NCI-H1694 treated with DMSO at 0.1 percent for 48 hours (cell line): ENCODE results near the gene ATXN10.
"Not testable (repeated sequence)": the region's sequence is repeated elsewhere in the genome, so short reads cannot be mapped to it uniquely, and the experiment has no call there.

Source experiments
- DNase-seq: peaks from one replicate; lab custom pipeline; 2025; lab: John Stamatoyannopoulos, UW

ATXN10 gene

DNA sequence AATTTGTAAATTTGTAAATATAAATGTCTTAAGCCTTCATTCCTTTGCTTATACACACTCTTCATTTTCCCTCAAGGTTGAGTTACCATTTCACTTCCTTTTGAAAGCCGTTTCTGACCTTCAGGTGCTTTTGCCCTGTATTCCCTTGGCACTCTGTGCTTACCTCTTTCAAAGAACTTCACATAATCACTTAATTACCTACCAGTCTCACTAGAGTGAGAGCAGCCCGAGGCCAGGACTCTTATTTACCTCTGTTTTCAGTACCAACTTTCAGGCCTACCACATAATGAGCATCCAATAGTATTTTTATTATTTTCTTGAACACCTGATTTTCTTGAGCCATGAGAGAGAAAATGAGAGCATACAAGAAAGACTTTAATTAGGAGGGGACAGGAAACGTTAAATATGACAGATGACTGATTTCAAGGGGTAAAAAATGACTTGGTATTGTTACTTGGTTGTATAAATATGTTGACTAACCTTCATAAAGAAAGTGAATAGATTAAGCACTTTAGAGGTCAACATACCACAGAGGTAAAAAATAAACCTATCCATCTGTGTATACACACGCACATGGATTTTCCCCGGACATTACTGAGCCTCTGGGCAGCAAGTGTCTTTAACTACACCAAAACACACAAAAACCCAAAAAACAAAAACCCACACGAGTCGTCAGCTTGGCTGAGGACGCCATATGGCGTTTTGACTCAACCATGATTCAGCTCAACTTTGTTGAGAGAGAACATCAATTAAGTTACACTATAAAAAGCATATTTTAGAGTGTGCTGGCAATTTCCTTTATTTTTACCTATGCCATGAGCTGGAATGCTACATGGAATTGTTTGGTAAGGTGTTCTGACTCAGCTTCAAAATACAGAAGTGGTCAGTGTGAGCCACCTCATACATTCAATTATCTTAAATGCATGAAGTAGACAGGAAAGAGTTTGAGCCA, 7.6 kb downstream of the ATXN10 start:
- DNase-seq = peak; percentile 18

DNA sequence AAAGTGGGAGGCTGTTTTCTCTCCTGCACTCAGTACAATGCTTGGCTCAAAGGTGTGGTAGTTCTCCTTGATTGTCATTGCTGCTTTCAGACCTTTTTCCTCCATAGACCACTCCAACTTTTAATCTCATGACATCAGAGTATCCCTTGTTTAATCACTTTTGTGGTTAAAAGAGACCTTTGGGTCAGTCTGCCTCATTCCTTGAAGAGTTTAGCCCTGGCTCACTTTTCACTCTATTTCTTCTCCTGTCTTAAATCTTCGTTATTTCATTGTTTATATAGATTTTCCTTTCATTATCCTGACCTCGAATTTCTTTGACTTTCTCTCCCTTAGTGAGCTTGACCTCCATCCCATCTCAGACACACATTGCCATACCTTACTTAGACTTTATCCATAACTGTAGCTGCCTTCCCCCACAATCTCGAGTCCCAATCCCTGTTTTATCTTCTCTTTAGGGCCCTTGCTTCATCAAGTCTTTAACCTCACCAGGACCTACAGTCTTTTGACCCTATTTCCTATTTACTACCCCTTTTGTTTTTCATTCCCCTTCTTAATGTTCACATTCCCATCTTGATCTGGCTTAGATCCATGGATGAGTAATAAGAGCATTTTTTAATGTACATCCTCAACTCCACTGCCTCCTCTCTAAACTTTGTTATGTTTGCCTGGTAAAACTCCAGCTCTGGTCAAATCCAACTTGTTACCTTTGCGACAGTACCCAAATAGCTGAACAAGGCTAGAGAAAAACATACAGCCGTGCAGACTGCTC, 9.5 kb downstream of the ATXN10 start:
- DNase-seq = no peak

DNA sequence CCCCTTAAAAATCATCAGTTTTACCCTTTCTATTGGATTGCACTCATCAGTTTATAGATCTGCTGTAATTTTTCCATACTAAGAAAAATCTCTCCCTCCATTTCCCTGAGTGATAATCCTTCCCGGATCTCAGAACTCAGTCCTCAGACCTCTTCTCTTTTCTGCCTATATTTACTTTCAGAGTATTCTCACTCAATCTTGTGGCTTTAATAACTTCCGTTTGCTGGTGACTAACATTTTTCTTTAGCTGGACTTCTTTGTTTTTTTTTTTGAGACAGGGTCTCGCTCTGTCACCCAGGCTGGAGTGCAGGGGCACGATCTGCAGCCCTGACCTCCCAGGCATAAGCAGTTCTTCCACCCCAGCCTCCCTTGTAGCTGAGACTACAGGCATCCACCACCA, 10.4 kb downstream of the ATXN10 start:
- no peak for DNase-seq

DNA sequence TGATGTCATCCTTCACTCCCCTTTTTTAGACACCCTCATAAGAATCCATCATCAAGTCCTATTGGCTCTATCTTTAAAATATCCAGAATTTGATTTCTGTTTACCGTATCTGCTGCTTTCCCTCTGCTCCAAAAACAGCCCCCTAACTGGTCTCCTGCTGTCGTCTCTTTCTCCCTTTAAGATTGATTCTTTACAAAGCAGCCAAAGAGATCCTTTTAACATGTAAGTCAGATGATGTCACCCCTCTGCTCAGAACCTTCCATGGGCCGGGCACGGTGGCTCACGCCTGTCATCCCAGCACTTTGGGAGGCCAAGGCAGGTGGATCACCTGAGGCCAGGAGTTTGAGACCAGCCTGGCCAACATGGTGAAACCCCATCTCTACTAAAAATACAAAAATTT, 11.1 kb downstream of the ATXN10 start:
- not testable (repeated sequence) for DNase-seq

DNA sequence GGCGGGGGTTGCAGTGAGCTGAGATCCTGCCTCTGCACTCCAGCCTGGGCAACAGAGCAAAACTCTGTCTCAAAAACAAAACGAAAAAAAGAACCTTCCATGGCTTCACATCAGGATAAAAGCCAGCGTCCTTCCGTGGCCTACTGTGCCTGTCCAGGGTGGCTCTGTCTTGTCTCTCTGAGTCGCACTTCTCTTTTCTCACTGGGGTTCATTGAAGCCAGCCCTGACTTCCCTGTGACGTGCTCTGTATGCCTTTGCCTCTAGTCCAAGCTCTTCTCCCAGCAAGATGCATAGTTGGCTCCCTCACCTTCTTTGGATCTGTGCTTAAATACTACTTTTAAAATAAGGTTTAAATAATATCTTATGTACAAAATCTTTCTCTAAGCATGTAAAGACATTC, 11.6 kb downstream of the ATXN10 start:
- no peak for DNase-seq

DNA sequence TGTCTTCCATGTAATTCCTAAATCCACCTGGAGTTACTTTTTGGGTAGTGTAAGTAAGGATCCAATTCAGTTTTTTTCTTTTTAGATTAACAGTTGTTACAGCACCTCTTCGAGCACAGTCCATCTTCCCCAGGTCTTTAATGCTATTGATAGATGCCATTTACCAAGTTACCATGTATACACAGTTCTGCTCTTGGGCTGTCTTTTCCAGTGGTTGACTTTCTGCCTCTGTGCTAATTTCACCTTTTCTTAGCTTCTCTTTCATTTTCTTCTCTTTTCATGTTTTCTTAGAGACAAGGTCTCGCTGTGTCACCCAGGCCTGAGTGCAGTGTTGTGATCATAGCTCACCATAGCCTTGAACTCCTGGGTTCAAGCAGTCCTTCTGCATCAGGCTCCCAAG, 12.0 kb downstream of the ATXN10 start:
- no peak for DNase-seq

DNA sequence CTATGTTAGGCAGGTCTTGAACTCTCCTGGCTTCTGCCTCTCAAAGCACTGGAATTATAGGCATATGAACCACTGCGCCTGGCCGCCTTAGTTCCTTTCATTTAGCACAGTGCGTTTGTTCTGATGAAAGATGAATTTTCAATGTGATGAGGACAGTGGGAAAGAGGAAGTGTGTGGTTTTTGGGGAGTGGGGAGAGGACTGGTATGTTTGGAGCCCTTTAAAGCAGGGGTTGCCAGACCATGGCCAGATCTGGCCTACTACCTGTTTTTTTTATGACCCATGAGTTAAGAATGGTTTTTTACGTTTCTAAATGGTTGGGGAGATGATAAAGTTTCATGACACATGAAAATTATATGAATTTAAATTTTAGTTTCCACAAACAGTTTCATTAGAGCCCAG, 12.5 kb downstream of the ATXN10 start:
- DNase-seq = no peak

DNA sequence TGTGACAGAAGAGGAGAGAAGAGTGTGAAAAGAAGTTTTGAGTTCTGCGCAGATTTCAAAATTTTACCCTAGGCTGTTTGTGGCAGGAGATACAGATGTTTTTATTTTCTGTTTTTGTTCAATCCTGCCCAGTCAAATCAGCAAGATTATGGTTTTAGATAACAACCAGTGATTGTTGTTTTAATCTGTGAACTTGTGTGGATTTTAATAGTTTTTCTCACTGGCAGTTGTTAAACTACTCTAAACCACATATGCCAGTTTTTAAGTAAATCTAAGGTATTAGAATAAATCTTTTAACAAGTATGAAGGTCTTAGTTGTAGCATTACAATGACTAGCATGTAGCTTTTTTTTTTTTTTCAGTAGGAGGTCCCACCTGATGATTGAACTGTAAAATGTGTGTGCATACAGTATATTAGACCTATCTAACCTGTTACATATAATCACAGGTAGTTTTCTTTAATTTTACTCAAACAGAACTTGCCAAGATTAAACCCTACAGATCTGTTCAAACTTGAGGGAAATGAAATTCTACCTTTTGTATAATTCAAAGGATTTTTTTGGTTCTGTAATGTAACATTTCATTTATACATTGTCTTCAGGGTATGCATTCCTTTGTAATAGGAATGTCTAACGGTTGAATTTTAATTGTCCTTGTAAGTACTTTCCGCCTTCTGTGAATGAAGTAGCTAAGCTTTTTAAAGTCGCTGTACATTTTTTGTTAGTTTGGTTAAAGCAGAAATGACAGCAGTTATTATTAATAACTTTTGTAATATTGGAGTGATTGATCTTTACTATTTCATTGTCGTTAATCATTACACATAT, 13.3 kb downstream of the ATXN10 start:
- DNase-seq = no peak

DNA sequence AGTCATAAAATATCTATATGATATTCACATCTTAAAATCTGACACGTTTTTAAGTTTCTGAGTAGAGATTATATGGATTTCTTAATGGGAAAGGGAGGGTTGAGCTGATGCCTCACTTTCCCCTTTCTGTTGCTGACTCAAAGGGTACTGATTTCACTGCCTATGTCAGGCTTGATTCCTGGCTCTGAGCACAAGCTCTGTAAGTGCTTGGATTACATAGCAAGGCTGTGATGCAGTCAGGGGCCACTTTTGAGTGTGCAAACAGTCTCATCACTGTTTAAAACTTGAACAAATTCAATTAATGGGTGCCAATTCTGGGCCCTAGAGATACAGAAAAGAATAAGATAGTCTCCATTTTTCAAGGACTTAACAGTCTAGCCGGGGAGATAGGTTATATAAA, 14.4 kb downstream of the ATXN10 start:
- DNase-seq = no peak

DNA sequence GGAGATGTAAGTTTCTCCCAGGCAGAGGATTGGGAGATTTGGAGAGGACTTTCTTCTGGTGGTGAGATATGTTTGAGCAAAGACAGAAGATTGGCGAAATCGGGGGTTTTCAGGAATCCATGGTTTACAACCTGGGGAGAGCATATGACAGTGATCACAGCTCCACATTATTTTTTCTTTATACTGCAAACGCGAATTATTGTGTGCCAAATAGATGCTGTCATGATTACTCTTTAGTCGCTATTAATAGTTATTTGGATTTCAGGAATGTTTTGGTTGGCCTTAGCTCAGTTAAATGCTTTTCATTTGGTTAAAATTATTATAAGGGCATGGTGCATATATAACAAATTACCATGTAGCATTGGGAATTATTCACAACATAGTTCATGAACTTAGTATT, 15.2 kb downstream of the ATXN10 start:
- DNase-seq = no peak

DNA sequence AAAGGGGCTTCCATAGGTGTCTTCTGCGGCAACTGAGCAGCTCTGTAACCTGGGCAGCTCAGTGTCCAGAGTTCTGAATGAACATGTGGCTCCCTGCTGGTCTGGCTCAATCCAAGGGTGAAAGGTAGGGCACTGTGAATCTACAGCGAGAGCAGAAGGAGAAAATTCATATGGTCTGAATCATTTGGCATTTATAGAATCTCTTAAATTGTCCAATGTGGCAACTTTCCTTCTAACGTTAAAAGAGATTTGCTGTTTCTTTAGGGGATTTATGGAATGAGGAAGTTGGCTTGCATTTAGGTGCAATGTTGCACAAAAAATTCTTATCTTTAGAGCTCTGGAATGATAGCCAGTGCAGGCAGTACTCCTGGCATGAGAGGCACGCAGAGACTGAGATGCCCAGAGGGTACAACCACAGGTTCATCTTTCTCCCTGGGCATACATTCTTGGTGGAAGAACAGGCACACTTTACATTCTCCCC, 17.0 kb downstream of the ATXN10 start:
- no peak for DNase-seq

DNA sequence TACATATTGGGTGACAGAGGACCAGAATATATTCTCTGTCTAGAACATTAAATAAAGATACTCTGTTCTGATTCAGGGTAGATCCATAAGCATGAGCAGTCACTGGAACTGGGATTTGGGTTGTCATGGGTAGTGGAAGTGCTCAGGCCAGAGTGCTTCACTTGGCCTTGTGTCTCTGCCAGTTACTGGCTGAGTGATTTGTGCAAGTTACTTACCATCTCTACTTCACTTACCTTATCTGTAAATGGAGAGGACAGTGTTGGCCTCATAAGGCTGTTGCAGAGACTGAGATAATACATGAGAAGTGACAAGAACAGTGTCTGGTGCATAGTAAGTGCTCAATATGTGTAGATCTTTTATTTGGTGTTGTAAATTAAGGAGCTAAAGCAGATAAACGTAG, 17.6 kb downstream of the ATXN10 start:
- DNase-seq = no peak

DNA sequence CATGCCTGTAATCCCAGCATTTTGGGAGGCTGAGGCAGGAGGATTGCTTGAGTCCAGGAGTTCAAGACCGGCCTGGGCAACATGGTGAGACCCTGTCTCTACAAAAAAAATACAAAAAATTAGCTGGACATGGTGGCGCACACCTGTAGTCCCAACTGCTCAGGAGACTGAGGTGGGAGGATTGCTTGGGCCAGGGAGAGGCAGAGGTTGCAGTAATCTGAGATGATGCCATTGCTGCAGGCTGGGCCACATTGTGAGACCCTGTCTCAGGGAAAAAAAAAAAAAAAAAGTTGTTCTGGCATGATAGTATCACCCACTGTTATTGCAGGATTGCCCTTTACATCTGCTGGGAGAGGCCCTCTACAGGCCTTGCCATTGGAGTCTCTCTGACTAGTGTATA, 18.4 kb downstream of the ATXN10 start:
- no peak for DNase-seq

DNA sequence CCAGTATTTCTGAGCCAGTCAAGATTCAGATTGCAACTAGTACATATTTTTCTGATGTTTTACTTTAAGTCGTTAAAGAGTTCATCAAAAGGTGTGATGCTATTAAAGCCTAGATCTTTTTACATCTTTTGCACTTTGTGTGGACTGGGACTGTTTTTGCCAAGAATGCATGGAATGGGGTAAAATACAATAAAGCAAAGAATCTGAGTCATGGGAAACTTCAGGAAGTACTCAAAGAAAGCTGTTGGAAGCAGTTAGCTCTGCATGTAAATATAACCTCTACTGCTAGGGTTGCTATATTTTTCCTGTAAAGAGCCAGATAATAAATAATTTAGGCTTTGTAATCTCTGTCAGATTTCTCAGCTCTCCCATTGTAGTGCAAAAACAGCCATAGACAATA, 20.9 kb downstream of the ATXN10 start:
- no peak for DNase-seq

DNA sequence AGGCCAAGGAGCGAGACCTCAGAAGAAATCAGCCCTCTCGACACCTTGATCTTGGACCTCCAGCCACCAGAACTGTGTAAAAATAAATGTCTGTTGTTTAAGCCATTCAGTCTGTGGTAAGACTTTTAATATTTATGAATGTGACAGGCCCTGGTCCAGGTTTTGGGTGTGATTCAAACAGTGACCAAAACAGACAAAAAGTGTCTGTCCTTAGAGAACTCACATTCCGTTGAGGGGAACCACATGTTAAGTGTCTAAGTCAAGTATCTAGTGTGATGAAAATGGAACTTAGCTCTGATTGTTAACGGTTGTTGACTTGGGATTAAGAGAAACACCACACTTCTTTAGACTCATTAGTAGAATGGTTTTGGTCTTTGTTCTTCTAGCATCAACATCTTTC, 22.2 kb downstream of the ATXN10 start:
- no peak for DNase-seq

DNA sequence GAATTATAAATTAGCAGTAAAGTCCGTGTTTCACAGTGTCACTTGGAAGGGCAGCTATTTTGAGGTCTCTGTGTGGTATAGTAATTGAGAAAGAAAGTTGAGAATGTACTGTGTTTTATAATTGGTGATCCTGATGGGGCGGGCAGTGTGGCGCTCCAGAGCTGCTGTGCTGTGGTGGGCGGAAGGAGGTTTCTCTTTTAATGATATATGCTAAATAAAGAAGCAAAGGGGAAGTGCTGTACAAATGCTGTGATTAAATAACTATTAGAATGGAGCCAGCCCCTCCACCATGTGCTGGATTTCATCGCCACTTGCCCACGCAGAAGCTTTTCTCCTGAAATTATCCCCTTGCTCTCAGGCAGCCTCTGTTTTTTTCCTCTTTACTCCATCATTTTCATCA, 24.6 kb downstream of the ATXN10 start:
- no peak for DNase-seq

DNA sequence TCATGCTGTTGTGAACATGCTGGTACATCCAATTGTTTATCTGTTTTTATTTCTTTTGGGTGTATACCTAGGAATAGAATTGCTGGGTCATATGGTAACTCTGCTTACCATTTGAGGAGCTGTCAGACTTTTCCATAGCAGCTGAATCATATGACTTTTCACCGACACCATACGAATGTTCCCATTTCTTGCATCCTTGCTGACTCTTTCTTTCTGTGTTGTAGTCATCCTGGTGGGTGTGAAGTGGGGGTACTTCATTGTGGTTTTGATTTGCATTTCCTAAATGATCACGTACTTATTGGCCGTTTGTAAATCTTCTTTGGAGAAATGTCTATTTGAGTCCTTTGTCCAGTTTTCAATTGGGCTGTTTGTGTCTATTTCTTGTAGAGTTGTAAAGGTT, 26.5 kb downstream of the ATXN10 start:
- DNase-seq = no peak

DNA sequence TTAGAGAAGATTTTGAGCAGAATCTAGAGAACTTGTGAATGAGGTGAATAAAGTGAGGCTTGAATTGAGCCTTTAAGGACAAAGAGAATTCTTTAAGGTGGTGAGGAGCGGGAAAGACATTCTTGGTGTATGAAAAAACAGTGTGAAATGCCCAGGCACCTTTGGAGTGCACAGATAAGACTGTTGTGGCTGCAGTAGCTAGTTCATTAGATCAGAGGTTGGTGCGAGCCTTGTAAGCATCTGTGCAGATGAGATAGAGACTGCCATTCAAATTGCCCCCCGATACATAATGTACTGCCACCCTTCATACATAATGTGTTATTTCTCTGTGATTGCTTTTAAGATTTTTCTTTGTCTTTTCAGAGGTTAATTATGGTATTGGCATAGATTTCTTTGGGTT, 31.3 kb downstream of the ATXN10 start:
- DNase-seq = no peak

DNA sequence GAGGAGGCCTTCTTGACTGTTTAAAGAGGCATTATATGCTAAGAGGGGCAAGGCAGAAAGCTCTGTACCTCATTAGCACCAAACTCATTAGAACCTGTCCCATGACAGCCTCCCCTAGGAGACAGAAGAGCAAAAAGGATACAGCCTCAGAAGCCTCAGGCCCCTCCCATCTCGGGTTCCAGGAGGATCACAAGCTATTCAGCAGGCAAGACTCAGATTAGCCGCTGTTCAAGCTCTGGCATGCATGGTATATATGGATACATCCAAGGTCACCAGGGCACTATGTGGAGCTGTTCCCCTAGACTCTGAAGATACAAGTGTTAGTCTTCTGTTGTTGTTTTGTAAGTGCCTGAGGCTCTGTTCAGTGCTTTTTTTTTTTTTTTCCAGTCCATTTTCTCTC, 32.1 kb downstream of the ATXN10 start:
- DNase-seq = no peak

DNA sequence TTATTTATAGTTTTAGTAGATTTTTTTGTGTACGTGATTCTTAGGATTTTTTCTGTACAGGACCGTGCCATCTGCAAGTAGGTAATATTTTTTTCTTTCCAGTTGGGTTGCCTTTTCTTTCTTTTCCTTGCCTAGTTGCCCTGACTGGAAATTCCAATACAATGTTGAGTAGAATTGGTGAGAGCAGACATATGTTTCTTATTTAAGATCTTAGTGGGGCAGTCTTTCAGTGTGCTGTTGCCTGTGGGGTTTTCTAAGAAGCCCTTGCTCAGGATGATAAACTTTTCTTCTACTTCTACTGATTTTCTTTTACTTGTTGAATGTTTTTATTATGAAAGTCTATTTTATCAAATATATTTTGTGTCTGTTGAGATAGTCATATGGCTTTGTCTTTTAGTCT, 33.0 kb downstream of the ATXN10 start:
- DNase-seq = no peak

DNA sequence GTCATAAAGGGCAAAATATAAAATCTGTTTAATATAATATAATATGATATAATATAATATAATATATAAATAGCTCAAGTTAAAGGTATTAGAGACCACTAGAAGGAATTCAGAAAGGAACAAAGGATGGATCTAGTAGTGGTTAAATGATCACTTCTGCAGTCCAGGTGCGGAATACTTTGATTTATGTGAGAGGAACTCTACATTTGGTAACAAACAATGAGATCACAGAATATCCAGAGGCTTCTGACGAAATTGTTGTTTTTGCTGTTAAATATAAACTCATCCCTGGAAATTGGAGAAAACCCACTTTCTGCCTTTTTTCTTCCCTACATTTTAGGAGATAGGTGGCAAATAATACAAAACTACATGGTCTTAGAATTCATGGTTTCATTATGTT, 36.0 kb downstream of the ATXN10 start:
- DNase-seq = no peak

DNA sequence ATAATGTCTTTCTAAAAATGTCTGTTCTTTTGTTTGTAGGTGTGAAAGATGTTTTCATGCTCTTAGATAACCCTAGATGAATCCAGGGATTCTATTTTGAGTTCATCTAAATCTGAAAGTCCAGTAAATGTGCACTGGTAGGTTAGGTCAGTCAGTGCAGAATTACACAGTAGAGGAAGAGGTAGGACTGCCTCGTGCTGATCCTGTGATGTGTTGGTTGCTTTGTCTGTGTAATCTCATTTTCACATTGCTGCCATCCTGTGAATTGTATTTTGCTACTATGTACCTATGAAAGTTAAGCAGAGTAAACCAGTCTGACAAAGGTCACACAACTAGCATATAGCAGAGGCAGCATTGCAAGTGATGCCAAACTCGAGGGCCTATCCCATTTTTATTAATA, 36.5 kb downstream of the ATXN10 start:
- no peak for DNase-seq
